GM12875 (cell line): ENCODE results near the gene KLK8.

Source experiments
- H3K4me3 ChIP-seq: one replicate; pipeline ENCODE4 v1.5.1; 2011; ENCODE audit warnings: low read depth, low read length, control low read depth
- CTCF ChIP-seq: IDR thresholded peaks from 2 replicates; pipeline ENCODE4 v1.5.1; 2011; ENCODE audit warnings: low read depth, mild to moderate bottlenecking, control low read depth, inconsistent platforms, low read length, moderate library complexity, borderline replicate concordance; ENCODE audit not compliant: insufficient read depth

The KLK8 gene

GRCh38 chr19:51031880-51032225 lies 30.4 kb upstream of the KLK8 start:
- no peak for TF ChIP-seq CTCF
- H3K4me3 ChIP-seq = no peak overlapping the region

GRCh38 chr19:51031220-51031879 lies 29.9 kb upstream of the KLK8 start:
- TF ChIP-seq CTCF = no peak

GRCh38 chr19:51030631-51031030 lies 29.2 kb upstream of the KLK8 start:
- no peak overlapping the region for H3K4me3 ChIP-seq
- no peak for TF ChIP-seq CTCF

More at GRCh38 chr19:51031220-51031879, 29.9 kb upstream of the KLK8 start:
- no peak overlapping the region for H3K4me3 ChIP-seq

- no peak for TF ChIP-seq CTCF
- no peak overlapping the region for H3K4me3 ChIP-seq
These were observed 28.3 kb upstream of the KLK8 start for GRCh38 chr19:51029718-51030117.

- no peak overlapping the region for H3K4me3 ChIP-seq
- TF ChIP-seq CTCF = no peak
These were observed 26.5 kb upstream of the KLK8 start for GRCh38 chr19:51027873-51028272.

GRCh38 chr19:51027126-51027806 lies 25.9 kb upstream of the KLK8 start:
- H3K4me3 ChIP-seq = no peak overlapping the region
- no peak for TF ChIP-seq CTCF

GRCh38 chr19:51026554-51026831 lies 25.1 kb upstream of the KLK8 start, which contains the start of gene KLK11:
KLK11 (minus strand) TSS chr19:51026616; CDS start chr19:51025631, 985 bp downstream.
- no peak within 1 kb of the TSS for H3K4me3 ChIP-seq
- no peak for TF ChIP-seq CTCF
